ENCODE data around the gene PEX5.
"Not testable (repeated sequence)": the region's sequence is repeated elsewhere in the genome, so short reads cannot be mapped to it uniquely, and the experiment has no call there.

The PEX5 gene

GRCh38 chr12:7219599-7220243, 30.2 kb downstream of the PEX5 start:
- no peak for DNase-seq

DNA sequence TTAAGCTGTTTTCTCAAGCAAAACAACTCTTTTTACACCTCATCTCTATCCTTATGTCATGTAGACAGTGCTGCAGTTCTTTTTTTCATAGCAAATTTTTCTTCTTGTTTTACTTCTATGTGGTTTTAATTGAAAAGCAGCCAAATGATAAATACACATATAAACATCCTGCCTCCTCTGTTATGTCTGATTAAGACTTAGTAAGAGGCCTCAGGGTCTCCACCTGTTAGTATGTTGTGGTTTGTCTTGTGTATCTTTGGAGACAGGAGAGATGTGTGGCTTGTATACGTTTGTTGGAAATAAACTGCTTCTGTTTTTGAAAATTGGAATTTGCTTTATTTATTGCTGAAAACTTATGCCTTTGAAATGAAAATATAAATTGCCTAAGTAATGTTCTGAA, 32.0 kb downstream of the PEX5 start:
- no peak for DNase-seq

- DNase-seq, result no peak
Observed at GRCh38 chr12:7229741-7230140, 40.3 kb downstream of the PEX5 start.

GRCh38 chr12:7241404-7242005, 52.0 kb downstream of the PEX5 start:
- DNase-seq, result no peak

GRCh38 chr12:7242176-7243101, 53.0 kb downstream of the PEX5 start:
- no peak for DNase-seq

- not testable (repeated sequence) for DNase-seq
Observed at GRCh38 chr12:7251328-7251996, 62.0 kb downstream of the PEX5 start.

DNA sequence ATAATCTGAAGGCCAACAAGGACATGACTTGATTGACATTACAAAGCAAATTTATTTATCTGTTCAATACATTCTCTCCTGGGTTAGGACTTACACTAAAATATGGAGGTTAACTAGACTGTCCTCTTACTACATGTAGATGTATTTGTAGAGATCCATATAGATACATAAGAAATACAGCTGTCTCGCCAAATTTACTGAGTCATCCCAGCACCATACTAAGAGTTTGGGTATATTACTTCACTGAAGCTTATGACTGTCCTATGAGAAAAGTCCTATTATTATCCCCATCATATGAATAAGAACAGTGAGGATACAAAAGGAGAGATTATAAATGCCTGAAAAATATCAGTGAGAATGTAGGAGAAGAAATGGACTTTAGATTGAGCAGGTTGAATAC, 69.6 kb downstream of the PEX5 start:
- no peak for DNase-seq
